Subcutaneous abdominal adipose tissue (tissue), 5 donors: Measurements from ENCODE around the gene PALD1.

ENCODE experiments used
- H3K27ac ChIP-seq: one replicate; pipeline ENCODE4 v1.7.0; 2013; ENCODE audit warnings: low read depth, mild to moderate bottlenecking, inconsistent platforms, low read length, moderate library complexity
- H3K27me3 ChIP-seq, 5 donors: one replicate each; pipeline ENCODE4 v1.7.0; 2013; ENCODE audit warnings: low read length in 5 of 5, inconsistent platforms in 1 of 5; ENCODE audit not compliant: control insufficient read depth in 5 of 5, insufficient read depth in 4 of 5
- H3K36me3 ChIP-seq, 5 donors: one replicate each; pipeline ENCODE4 v1.7.0; 2013; ENCODE audit warnings: low read length in 5 of 5; ENCODE audit not compliant: control insufficient read depth in 5 of 5, insufficient read depth in 5 of 5
- H3K4me1 ChIP-seq, 5 donors: one replicate each; pipeline ENCODE4 v1.7.0; 2013; ENCODE audit warnings: low read length in 5 of 5, mild to moderate bottlenecking in 3 of 5, moderate library complexity in 1 of 5; ENCODE audit not compliant: control insufficient read depth in 5 of 5, insufficient read depth in 5 of 5
- H3K4me3 ChIP-seq, 5 donors: one replicate each; pipeline ENCODE4 v1.7.0; 2013; ENCODE audit warnings: low read length in 5 of 5, low read depth in 1 of 5
- H3K9ac ChIP-seq, 5 donors: one replicate each; pipeline ENCODE4 v1.7.0; 2013; ENCODE audit warnings: low read length in 5 of 5, mild to moderate bottlenecking in 4 of 5, moderate library complexity in 3 of 5
- H3K9me3 ChIP-seq, 5 donors: one replicate each; pipeline ENCODE4 v1.7.0; 2013; ENCODE audit warnings: low read length in 5 of 5; ENCODE audit not compliant: control insufficient read depth in 5 of 5
- donor health status: healthy.
- donor health status: healthy.
- donor health status: healthy.
- donor health status: healthy.
- donor health status: healthy.

The PALD1 gene

GRCh38 chr10:70513848-70514309 is 35.3 kb downstream of the PALD1 start:
- Histone ChIP-seq H3K4me1 (peaks cover 16 to 62% (median 57%) of the 10 kb centered on the region in 5 donors), H3K27ac (no peak overlapping the region), H3K4me3 (no peak overlapping the region), H3K36me3 (no peaks in the 10 kb centered on the region), H3K9ac (no peak overlapping the region), H3K9me3 (no peaks in the 10 kb centered on the region), H3K27me3 (no peaks in the 10 kb centered on the region)

GRCh38 chr10:70514591-70514990 is 36.0 kb downstream of the PALD1 start:
- no peak overlapping the region for H3K9ac ChIP-seq
- no peak overlapping the region for H3K4me3 ChIP-seq
- H3K4me1 ChIP-seq, result peaks cover 13 to 55% (median 50%) of the 10 kb centered on the region in 5 donors
- H3K27ac ChIP-seq, result no peak overlapping the region
- H3K27me3 ChIP-seq, result no peaks in the 10 kb centered on the region
- H3K36me3 ChIP-seq, result no peaks in the 10 kb centered on the region
- no peaks in the 10 kb centered on the region for H3K9me3 ChIP-seq

GRCh38 chr10:70515035-70515667 is 36.6 kb downstream of the PALD1 start:
- H3K27ac ChIP-seq, result no peak overlapping the region

GRCh38 chr10:70518695-70519094 is 40.1 kb downstream of the PALD1 start:
- no peak overlapping the region for H3K27ac ChIP-seq
- H3K9ac ChIP-seq, result no peak overlapping the region
- peaks cover 2 to 22% (median 18%) of the 10 kb centered on the region in 5 donors for H3K4me1 ChIP-seq
- H3K27me3 ChIP-seq, result no peaks in the 10 kb centered on the region
- H3K36me3 ChIP-seq, result no peaks in the 10 kb centered on the region
- no peaks in the 10 kb centered on the region for H3K9me3 ChIP-seq
- H3K4me3 ChIP-seq, result no peak overlapping the region

More at GRCh38 chr10:70515035-70515667, 36.6 kb downstream of the PALD1 start:
- no peak overlapping the region for H3K4me3 ChIP-seq
- no peaks in the 10 kb centered on the region for H3K36me3 ChIP-seq
- peaks cover 11 to 49% (median 45%) of the 10 kb centered on the region in 5 donors for H3K4me1 ChIP-seq
- no peaks in the 10 kb centered on the region for H3K9me3 ChIP-seq
- H3K27me3 ChIP-seq, result no peaks in the 10 kb centered on the region
- H3K9ac ChIP-seq, result peak overlapping the region in 1 of 5 donors; percentile 9

- no peak overlapping the region for H3K27ac ChIP-seq
- no peak overlapping the region for H3K9ac ChIP-seq
- peaks cover 0 to 3% (median 0%) of the 10 kb centered on the region in 5 donors for H3K36me3 ChIP-seq
- no peaks in the 10 kb centered on the region for H3K9me3 ChIP-seq
- H3K4me1 ChIP-seq, result no peaks in the 10 kb centered on the region
- no peak overlapping the region for H3K4me3 ChIP-seq
- H3K27me3 ChIP-seq, result no peaks in the 10 kb centered on the region
Measured at GRCh38 chr10:70523057-70523456, 44.5 kb downstream of the PALD1 start.

GRCh38 chr10:70523549-70523948 is 45.0 kb downstream of the PALD1 start:
- no peaks in the 10 kb centered on the region for H3K27me3 ChIP-seq
- no peak overlapping the region for H3K27ac ChIP-seq
- H3K4me1 ChIP-seq, result no peaks in the 10 kb centered on the region
- peaks cover 0 to 3% (median 0%) of the 10 kb centered on the region in 5 donors for H3K36me3 ChIP-seq
- no peak overlapping the region for H3K4me3 ChIP-seq
- no peak overlapping the region for H3K9ac ChIP-seq
- no peaks in the 10 kb centered on the region for H3K9me3 ChIP-seq

- Histone ChIP-seq H3K4me1 (no peaks in the 10 kb centered on the region), H3K27me3 (no peaks in the 10 kb centered on the region), H3K9me3 (no peaks in the 10 kb centered on the region), H3K27ac (no peak overlapping the region), H3K4me3 (no peak overlapping the region), H3K36me3 (peaks cover 0 to 18% (median 4%) of the 10 kb centered on the region in 5 donors), H3K9ac (no peak overlapping the region)
Measured at GRCh38 chr10:70528314-70528713, 49.7 kb downstream of the PALD1 start.

- H3K9me3 ChIP-seq, result no peaks in the 10 kb centered on the region
- H3K36me3 ChIP-seq, result peaks cover 0 to 20% (median 4%) of the 10 kb centered on the region in 5 donors
- no peak overlapping the region for H3K27ac ChIP-seq
- no peak overlapping the region for H3K4me3 ChIP-seq
- no peak overlapping the region for H3K9ac ChIP-seq
- no peaks in the 10 kb centered on the region for H3K4me1 ChIP-seq
- H3K27me3 ChIP-seq, result no peaks in the 10 kb centered on the region
Measured at GRCh38 chr10:70528741-70529362, 50.3 kb downstream of the PALD1 start.

- Histone ChIP-seq H3K36me3 (peaks cover 0 to 25% (median 4%) of the 10 kb centered on the region in 5 donors), H3K27me3 (no peaks in the 10 kb centered on the region), H3K9me3 (no peaks in the 10 kb centered on the region), H3K4me3 (no peak overlapping the region), H3K9ac (no peak overlapping the region), H3K27ac (no peak overlapping the region), H3K4me1 (no peaks in the 10 kb centered on the region)
Measured at GRCh38 chr10:70529848-70530247, 51.3 kb downstream of the PALD1 start.

- Histone ChIP-seq H3K9ac (no peak overlapping the region), H3K27ac (no peak overlapping the region), H3K27me3 (no peaks in the 10 kb centered on the region), H3K36me3 (peaks cover 0 to 25% (median 4%) of the 10 kb centered on the region in 5 donors), H3K4me1 (no peaks in the 10 kb centered on the region), H3K4me3 (no peak overlapping the region), H3K9me3 (no peaks in the 10 kb centered on the region)
Measured at GRCh38 chr10:70530315-70530714, 51.7 kb downstream of the PALD1 start.
